ENCODE data around the gene PLA2G10.
"Not testable (repeated sequence)": the region's sequence is repeated elsewhere in the genome, so short reads cannot be mapped to it uniquely, and the experiment has no call there.

PLA2G10 gene, protein sequence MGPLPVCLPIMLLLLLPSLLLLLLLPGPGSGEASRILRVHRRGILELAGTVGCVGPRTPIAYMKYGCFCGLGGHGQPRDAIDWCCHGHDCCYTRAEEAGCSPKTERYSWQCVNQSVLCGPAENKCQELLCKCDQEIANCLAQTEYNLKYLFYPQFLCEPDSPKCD

DNA sequence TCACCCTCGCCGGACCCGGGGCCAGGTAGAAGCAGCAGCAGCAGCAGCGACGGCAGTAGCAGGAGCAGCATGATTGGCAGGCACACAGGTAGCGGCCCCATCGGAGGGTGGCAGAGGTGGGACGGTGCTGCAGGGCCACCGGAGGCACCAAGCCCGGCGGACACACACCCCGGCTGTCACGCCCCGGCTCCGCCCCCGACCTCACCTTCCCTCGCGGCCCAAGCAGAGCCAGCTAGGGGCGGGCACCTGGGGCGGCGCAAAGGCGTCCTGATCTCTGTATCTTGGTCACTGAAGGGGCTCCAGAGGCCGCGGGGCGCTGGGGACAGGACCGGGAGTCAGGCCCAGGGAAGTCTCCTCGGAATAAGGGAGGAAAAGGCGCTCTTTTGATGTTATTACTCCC, at the start of gene PLA2G10:
Gene PLA2G10, minus strand, starts transcription at position 180 of the 400 bp plus-strand sequence. Its CDS starts 79 bp downstream, at position 101.
- DNase-seq, result not testable (repeated sequence)

DNA sequence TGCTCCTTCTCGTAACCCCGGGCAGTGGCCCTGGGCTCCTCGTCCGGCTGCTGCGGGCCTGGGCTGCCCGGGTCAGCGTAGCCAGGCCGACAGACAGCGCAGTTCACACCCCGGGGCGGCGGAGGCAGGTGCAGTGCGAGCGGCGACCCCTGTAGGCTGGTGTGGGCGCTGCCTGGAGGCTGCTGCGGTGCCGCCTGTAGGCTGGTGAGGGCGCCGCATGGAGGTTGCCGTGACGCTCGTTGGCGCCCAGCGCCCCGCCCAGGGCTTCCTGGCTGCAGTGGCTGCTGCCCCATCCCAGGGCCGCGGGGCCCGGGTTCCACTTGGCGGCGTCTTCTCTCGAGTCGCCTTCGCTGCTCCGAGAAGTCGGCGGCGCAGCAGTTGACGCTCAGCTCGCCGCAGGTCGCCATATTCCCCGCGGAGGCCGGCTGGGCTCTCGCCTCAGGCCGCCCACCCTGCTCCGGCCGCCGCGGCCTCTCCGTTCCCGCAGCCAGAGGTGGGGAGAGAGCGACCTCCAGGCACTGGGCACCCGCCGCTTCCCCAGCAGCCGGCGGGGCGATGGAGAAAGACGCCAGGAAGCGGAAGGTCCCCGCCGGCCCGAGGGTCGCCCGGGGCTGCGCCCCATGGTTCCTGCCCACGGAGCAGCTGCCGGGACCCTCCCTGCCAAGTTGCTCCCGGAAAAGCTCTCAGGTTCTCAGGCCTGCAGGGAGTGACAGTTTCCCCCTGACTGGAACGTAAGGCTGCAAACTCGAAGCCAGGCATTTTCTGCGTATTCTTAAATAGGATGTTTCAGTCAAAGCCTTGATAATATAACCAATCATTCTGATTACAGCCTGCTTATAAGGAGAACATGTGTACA, 48.4 kb upstream of the PLA2G10 start, which contains the start of gene NPIPA2:
Gene NPIPA2, plus strand, starts transcription at position 261 of the 856 bp plus-strand sequence. CDS start 5,533 bp downstream, outside the sequence.
- not testable (repeated sequence) for DNase-seq

GRCh38 chr16:14741794-14742193, 47.7 kb upstream of the PLA2G10 start:
- DNase-seq, result not testable (repeated sequence)

- DNase-seq, result not testable (repeated sequence)
These were observed 46.8 kb upstream of the PLA2G10 start for GRCh38 chr16:14740832-14741385.

- DNase-seq, result not testable (repeated sequence)
These were observed 39.1 kb upstream of the PLA2G10 start for GRCh38 chr16:14733233-14733632.

GRCh38 chr16:14703156-14704011, 9.3 kb upstream of the PLA2G10 start, which contains the start of gene NPIPA3:
Gene NPIPA3 (plus strand): TSS chr16:14703411. CDS start chr16:14708944, 5,533 bp downstream.
- DNase-seq, result not testable (repeated sequence)

DNA sequence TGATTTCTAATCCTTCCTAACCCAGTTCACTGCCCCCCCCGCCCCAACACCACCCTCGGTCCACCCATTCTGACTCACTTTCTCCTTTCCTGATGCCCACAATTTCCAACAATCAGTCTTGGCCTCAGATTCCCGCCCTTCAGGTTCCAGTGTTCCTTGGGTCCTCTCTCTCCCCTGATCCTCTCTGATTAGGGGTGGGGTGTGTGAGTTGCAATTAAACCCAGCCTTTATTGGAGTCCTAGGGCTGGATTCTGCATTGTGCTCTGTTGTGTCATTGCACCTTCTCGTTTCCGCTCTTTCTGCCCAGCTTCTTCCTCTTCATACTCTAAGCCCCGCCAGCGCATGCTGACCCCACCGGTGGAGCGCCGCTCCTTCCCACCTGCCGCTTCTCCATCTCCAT, 8.6 kb upstream of the PLA2G10 start:
- not testable (repeated sequence) for DNase-seq

DNA sequence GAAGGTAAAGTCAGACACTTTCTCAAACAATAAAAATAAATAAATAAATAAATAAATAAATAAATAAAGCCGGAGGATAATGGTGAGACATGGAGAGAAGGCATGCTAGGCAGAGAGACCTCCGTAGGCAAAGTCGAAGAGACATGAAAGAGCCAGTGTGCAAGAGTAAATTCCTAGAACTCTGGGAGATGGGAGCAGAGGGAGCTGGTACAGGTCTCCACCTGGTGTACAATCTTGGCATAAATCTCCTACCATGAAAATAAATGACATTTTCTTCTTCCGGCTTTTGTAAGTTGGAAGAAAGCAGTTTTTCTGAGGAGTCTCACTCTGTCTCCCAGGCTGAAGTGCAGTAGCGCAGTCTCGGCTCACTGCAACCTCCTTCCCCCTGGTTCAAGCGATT, 7.8 kb upstream of the PLA2G10 start:
- DNase-seq, result not testable (repeated sequence)

DNA sequence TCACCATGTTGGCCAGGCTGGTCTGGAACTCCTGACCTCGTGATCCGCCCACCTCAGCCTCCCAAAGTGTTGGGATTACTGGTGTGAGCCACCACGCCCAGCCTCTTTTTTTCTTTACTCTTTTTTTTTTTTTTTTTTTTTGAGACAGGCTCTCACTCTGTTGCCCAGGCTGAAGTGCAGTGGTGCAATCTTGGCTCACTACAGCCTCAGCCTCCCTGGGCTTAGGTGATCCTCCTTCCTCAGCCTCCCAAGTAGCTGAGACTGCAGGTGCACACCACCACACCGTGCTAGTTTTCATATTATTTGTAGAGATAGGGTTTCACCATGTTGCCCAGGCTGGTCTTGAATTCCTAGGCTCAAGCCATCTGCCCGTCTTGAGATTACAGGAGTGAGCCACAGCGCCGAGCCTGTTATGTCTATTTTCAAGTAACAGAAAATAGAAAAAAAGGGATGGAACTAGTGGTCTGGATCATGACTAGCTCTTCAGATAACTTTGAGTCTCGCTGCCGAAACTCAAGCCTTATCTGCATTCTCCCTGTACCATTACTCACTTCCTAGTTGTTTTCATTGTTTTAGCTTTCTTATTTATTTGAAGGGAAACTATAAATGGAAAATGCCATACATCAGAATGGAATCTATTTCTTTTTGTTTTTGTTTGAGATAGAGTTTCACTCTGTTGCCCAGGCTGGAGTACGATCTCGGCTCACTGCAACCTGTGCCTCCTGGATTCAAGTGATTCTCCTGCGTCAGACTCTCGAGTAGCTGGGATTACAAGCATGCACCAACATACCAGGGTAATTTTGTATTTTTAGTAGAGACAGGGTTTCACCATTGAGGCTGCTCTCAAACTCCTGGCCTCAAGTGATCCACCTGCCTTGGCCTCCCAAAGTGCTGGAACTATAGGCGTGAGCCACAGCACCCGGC, 8.0 kb downstream of the PLA2G10 start:
- not testable (repeated sequence) for DNase-seq

- no peak for DNase-seq
These were observed 12.0 kb downstream of the PLA2G10 start for GRCh38 chr16:14682121-14682520.

DNA sequence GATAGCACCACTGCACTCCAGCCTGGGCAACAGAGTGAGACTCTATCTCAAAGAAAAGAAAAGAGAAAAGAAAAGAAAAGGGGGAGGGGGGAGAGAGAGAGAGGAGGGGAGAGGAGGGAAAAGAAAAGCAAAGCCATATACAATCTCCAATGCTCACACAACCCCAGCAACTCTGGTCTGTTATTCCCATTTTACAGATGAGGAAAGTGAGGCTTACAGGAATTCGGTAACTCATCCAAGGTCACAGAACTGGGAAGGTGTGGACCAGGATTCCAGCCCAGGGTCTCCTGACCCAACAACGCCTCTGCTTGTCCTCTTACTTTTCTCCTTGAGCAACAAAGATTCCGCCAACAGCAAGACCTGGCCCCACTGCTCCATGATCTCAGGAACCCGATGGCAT, 13.0 kb downstream of the PLA2G10 start:
- no peak for DNase-seq

- not testable (repeated sequence) for DNase-seq
These were observed 13.7 kb downstream of the PLA2G10 start for GRCh38 chr16:14680396-14680795.

GRCh38 chr16:14678748-14679497, 15.2 kb downstream of the PLA2G10 start:
- DNase-seq, result no peak

GRCh38 chr16:14677627-14678026, 16.5 kb downstream of the PLA2G10 start:
- DNase-seq, result no peak

GRCh38 chr16:14676633-14677032, 17.5 kb downstream of the PLA2G10 start:
- DNase-seq, result no peak

DNA sequence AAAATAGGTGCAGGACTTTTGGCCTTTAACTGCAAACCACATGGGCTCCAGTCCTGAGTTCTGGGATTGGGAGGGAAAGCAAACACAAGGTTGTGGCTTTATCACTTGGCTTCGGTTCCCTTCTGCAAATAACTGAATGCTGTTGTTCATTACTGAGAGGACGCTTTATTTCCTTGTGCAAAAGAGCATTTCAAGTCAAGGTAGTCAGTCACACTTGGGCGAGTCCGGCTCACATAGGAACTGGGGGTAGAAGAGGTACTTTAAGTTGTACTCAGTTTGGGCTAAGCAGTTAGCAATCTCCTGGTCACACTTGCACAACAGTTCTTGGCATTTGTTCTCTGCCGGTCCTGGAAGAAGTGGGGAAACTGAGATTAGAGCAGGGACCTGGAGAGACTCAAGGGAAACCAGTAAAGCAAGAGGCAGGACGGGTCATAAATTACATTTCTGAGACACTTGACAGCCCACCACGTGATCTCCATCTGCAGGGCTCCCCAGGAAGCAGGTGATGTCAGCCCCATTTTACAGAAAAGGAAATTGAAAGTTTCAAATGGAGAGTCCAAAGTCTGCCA, 21.6 kb downstream of the PLA2G10 start:
- no peak for DNase-seq

GRCh38 chr16:14669776-14670175, 24.3 kb downstream of the PLA2G10 start:
- DNase-seq, result no peak

DNA sequence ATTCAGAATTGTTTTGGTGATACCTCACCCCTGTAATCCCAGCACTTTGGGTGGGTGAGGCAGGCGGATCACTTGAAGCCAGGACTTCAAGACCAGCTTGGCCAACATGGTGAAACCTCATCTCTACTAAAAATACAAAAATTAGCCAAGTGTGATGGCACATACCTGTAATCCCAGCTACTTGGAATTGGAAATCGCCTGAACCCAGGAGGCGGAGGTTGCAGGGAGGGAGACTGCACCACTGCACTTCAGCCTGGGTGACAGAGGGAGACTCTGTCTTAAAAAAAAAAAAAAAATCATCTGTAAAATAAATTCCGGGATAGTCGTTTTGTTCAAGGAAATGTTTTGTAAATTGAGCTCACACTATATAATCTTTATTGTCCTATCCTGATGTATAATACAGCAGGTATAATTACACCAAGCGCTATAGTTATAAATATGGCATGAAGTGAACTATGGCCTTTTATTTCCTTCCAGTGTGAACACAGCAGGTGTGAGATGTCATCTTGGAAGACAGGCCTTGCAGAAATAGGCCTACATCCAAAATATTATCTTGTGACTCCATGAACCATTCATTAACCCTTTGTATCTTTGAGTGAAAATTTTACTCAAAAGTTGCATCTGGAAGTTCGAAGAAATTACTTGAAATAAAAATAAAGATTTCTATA, 25.4 kb downstream of the PLA2G10 start:
- no peak for DNase-seq

GRCh38 chr16:14667347-14668266, 26.5 kb downstream of the PLA2G10 start:
- DNase-seq, result no peak

Measured in activated CD8-positive, alpha-beta memory T cell treated with anti-CD3 and anti-CD28 coated beads for 24 hours (primary cell).